ENCODE measurements around the gene LRRC28. TPM values are rescaled to one million over a fixed set of nuclear protein-coding genes. Genes with fewer than 3 reads are reported as not detected.

Gene LRRC28
- total RNA-seq, 3 donors from 2014 or later, result 24.3 to 52.2 (median 44.3) TPM

GRCh38 chr15:99404454-99404853 lies 153.2 kb downstream of the LRRC28 start:
- Histone ChIP-seq H3K4me1 (peaks cover 0 to 14% of the 10 kb centered on the region in 2 donors), H3K27ac (no peak overlapping the region), H3K4me3 (no peak overlapping the region), H3K27me3 (no peaks in the 10 kb centered on the region), H3K36me3 (no peaks in the 10 kb centered on the region), H3K9me3 (no peaks in the 10 kb centered on the region)
- intact Hi-C loops (cut with DNase I; ENCODE audit: low total_unique reads), result loop anchor here (5.0 kb wide), 2 partner anchors 692 to 1743 kb away; no protein-coding TSS in a partner anchor
- no peak for TF ChIP-seq POLR2AphosphoS5 (IDR thresholded peaks at IDR 0.05)
- no peak for TF ChIP-seq POLR2A (IDR thresholded peaks at IDR 0.05)
- TF ChIP-seq CTCF (IDR thresholded peaks at IDR 0.05), result no peak
- no peak for DNase-seq (ENCODE audit: low spot score in 2 of 2)

- TF ChIP-seq POLR2A (IDR thresholded peaks at IDR 0.05), result no peak
- no peak for TF ChIP-seq CTCF (IDR thresholded peaks at IDR 0.05)
- TF ChIP-seq POLR2AphosphoS5 (IDR thresholded peaks at IDR 0.05), result no peak
- no peak for DNase-seq (ENCODE audit: low spot score in 2 of 2)
- no peak overlapping the region for H3K4me3 ChIP-seq
- no peak overlapping the region for H3K27ac ChIP-seq
- intact Hi-C loops (cut with DNase I; ENCODE audit: low total_unique reads), result no loop called here
- no peaks in the 10 kb centered on the region for H3K27me3 ChIP-seq
- no peaks in the 10 kb centered on the region for H3K9me3 ChIP-seq
- no peaks in the 10 kb centered on the region for H3K36me3 ChIP-seq
- peaks cover 0 to 14% of the 10 kb centered on the region in 2 donors for H3K4me1 ChIP-seq
Measured at GRCh38 chr15:99406120-99406519, 154.8 kb downstream of the LRRC28 start.

DNA sequence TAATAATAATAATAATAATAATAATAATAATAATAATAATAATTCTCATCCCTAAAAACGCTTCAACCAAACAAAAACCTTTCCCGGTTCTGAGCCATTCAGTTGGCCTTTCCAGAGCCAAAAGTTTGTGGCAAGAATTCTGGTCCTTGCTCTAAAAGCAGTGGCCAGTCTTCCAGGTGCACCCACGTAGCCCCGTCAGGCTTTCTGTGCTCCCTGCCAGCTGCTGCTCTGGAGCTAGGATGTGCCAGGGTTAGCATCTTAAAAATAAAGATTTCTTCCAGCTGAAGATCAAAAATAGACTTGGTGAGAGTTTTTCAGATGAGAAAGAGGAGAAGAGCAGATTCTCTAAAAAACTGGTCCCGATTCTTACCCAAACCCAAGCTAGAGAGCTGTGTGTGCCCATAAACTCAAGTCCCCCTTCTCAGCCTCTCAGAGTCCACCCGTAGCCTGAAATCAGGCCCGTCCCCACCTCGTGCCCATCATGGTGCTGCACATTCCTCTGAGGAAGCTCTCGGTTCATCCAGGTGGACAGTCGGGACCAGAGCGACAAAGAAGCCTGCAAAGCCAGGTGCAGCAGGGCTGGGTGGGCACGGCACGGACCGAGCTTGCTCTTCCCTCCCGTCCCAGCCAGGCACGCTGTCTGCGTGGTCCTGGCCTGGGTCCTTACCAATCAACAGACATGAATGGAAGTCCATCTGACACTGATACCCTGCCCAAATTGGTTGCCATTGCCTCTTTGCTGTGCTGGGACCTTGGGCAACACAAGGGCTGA lies 155.6 kb downstream of the LRRC28 start:
- Histone ChIP-seq H3K27ac (no peak overlapping the region), H3K4me3 (no peak overlapping the region), H3K27me3 (no peaks in the 10 kb centered on the region), H3K36me3 (no peaks in the 10 kb centered on the region), H3K9me3 (no peaks in the 10 kb centered on the region), H3K4me1 (peaks cover 0 to 14% of the 10 kb centered on the region in 2 donors)
- intact Hi-C loops (cut with DNase I; ENCODE audit: low total_unique reads), result no loop called here
- TF ChIP-seq POLR2A (IDR thresholded peaks at IDR 0.05) (no peak), CTCF (IDR thresholded peaks at IDR 0.05) (no peak), POLR2AphosphoS5 (IDR thresholded peaks at IDR 0.05) (no peak)
- no peak for DNase-seq (ENCODE audit: low spot score in 2 of 2)

GRCh38 chr15:99407716-99408115 lies 156.4 kb downstream of the LRRC28 start:
- intact Hi-C loops (cut with DNase I; ENCODE audit: low total_unique reads), result no loop called here
- TF ChIP-seq CTCF (IDR thresholded peaks at IDR 0.05), result no peak
- no peak for TF ChIP-seq POLR2AphosphoS5 (IDR thresholded peaks at IDR 0.05)
- no peak for TF ChIP-seq POLR2A (IDR thresholded peaks at IDR 0.05)
- H3K4me3 ChIP-seq, result no peak overlapping the region

More at GRCh38 chr15:99407716-99408115, 156.4 kb downstream of the LRRC28 start:
- Histone ChIP-seq H3K36me3 (no peaks in the 10 kb centered on the region), H3K9me3 (no peaks in the 10 kb centered on the region), H3K27me3 (no peaks in the 10 kb centered on the region), H3K27ac (peak overlapping the region; percentile 17 to 44), H3K4me1 (peaks cover 0 to 14% of the 10 kb centered on the region in 2 donors)
- no peak for DNase-seq (ENCODE audit: low spot score in 2 of 2)

All from breast epithelium (tissue), 4 donors.